ENCODE measurements around the gene LEPR. TPM values are rescaled to one million over a fixed set of nuclear protein-coding genes. Genes with fewer than 3 reads are reported as not detected.
"Not testable (repeated sequence)": the region's sequence is repeated elsewhere in the genome, so short reads cannot be mapped to it uniquely, and the experiment has no call there.

Gene LEPR
- total RNA-seq, 1 experiment from 2014 or later: 0.16 TPM

DNA sequence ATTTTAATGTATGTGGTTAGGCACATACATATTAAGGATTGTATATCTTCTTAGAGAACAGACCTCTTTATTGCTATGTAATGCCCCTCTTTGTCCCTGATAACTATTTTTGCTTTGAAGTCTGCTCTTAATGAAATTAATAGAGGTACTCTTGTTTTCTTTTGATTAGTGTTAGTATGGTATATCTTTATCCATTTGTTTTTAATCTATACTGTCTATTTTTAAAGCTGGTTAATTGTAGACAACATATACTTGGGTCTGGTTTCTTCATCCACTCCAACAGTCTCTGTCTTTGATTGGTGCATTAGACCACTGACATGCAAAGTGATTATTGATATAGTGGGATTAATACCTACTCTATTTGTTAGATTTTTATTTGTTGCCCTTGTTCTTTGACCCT is 36.0 kb downstream of the LEPR start:
- no peak for DNase-seq (ENCODE audit: low read depth, low spot score)
- in situ Hi-C loops (cut with HindIII; ENCODE audit: low pct_unique_long_range_greater_than_20kb, low sequenced_read_pairs): no loop called here

- DNase-seq (ENCODE audit: low read depth, low spot score): no peak
- in situ Hi-C loops (cut with HindIII; ENCODE audit: low pct_unique_long_range_greater_than_20kb, low sequenced_read_pairs): no loop called here
Measured at GRCh38 chr1:65457868-65458267, 37.4 kb downstream of the LEPR start.

GRCh38 chr1:65458730-65459396 is 38.4 kb downstream of the LEPR start:
- peak; percentile 4 for DNase-seq (ENCODE audit: low read depth, low spot score)
- in situ Hi-C loops (cut with HindIII; ENCODE audit: low pct_unique_long_range_greater_than_20kb, low sequenced_read_pairs): no loop called here

DNA sequence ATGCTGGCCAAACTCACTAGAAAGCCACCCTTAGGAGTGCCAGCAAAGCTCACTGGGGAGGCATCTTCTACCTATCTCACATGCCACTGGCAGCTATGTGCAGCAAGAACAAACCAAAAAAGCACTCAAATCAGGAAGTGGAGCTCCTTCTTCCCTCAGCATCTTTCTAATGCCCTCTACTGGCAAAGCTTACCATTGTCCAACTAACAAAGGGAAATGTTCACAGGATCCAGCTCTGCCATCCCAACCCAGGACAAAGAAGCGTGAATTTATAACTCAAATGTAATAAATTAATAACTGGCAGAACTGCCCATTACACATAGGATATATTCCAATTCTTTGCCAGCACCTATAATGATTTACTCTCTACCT is 38.9 kb downstream of the LEPR start:
- in situ Hi-C loops (cut with HindIII; ENCODE audit: low pct_unique_long_range_greater_than_20kb, low sequenced_read_pairs): no loop called here
- DNase-seq (ENCODE audit: low read depth, low spot score): peak; percentile 56

DNA sequence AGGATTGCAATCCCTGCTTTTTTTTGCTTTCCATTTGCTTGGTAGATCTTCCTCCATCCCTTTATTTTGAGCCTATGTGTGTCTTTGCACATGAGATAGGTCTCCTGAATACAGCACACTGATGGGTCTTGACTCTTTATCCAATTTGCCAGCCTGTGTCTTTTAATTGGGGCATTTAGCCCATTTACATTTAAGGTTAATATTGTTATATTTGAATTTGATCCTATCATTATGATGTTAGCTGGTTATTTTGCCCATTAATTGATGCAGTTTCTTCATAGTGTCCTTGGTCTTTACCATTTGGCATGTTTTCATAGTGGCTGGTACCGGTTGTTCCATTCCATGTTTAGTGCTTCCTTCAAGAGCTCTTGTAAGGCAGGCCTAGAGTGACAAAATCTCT is 45.4 kb downstream of the LEPR start:
- in situ Hi-C loops (cut with HindIII; ENCODE audit: low pct_unique_long_range_greater_than_20kb, low sequenced_read_pairs); DNase-seq (ENCODE audit: low read depth, low spot score): not testable (repeated sequence)

DNA sequence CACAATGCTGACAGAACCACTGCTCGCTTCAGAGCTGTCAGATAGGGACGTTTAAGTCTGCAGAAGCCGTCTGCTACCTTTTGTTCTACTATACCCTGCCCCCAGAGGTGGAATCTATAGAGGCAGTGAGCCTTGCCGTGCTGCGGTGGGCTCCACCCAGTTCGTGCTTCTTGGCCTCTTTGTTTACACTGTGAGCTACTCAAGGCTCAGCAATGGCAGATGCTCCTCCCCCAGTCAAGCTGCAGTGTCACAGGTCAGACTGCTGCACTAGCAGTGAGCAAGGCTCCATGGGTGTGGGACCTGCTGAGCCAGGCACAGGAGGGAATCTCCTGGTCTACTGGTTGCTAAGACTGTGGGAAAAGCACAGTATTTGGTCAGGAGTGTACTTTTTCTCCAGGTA is 47.1 kb downstream of the LEPR start:
- DNase-seq (ENCODE audit: low read depth, low spot score): no peak
- in situ Hi-C loops (cut with HindIII; ENCODE audit: low pct_unique_long_range_greater_than_20kb, low sequenced_read_pairs): no loop called here

DNA sequence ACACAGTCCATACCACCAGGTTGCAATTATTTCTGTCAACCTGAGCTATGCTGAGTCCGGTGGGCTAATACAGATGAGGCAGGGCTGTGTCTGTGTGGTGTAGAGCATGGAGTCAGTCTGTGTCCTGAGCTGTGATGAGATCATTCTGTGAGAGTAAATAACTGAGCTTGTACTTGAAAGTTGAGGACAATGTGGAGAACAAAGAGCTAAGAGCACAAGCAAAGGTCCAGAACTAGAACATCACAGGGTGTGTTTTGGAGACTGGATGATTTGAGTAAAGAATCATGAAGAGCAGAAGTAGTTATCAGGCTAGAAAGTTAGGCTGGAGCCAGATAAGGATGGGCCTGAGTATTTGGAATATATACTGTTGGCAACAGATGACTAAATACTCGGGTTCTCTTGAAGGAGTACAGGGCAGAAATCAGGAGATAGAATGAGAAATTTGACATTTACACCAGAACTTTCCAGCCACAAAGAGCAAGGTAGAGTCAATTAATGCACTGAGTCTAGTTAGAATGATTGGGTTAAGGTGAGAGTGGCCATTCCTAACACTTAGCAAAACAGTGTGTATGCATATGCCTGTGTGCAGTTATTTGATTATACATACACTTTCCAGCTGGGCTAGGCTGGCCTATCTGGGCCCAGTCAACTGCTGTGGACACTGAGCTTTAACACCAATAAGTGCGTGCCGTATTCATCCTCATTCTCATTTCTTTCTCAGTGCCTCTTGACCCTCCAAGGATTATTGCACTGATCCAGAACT is 48.8 kb downstream of the LEPR start:
- no peak for DNase-seq (ENCODE audit: low read depth, low spot score)
- in situ Hi-C loops (cut with HindIII; ENCODE audit: low pct_unique_long_range_greater_than_20kb, low sequenced_read_pairs): no loop called here

- in situ Hi-C loops (cut with HindIII; ENCODE audit: low pct_unique_long_range_greater_than_20kb, low sequenced_read_pairs): no loop called here
- no peak for DNase-seq (ENCODE audit: low read depth, low spot score)
Measured at GRCh38 chr1:65469889-65470340, 49.4 kb downstream of the LEPR start.

Small RNA genes lying within 50 kb of the gene (small RNA-seq; reads per million reads assigned to genes)
- 0 to 0.10 reads per million in 2 experiments for gene RNU2-15P

Other genes with a start within 250 kb of the LEPR start
- gene DNAJC6, start 111.1 kb upstream of the LEPR start, total RNA-seq (2014; rRNA removed; shearing (Covaris generic)): 0.40 and 0.93 TPM in 2 replicates
- 46.3 and 49.4 TPM in 2 replicates for gene LEPROT, start within 50 bp of the LEPR start, total RNA-seq (2014; rRNA removed; shearing (Covaris generic))